Measurements from ENCODE around the gene MUC13.

The MUC13 gene, protein sequence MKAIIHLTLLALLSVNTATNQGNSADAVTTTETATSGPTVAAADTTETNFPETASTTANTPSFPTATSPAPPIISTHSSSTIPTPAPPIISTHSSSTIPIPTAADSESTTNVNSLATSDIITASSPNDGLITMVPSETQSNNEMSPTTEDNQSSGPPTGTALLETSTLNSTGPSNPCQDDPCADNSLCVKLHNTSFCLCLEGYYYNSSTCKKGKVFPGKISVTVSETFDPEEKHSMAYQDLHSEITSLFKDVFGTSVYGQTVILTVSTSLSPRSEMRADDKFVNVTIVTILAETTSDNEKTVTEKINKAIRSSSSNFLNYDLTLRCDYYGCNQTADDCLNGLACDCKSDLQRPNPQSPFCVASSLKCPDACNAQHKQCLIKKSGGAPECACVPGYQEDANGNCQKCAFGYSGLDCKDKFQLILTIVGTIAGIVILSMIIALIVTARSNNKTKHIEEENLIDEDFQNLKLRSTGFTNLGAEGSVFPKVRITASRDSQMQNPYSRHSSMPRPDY

GRCh38 chr3:124934577-124934976 is at the start of gene MUC13:
TSS of gene MUC13 (minus strand) at chr3:124934751. CDS start at chr3:124934712, 39 bp downstream.
- no peak within 1 kb of the TSS; the same call in 1 of the 2 replicates for H3K4me3 ChIP-seq (ENCODE audit: low read length)
- no peak for TF ChIP-seq ZNF274 (IDR thresholded peaks at IDR 0.05; ENCODE audit: low read depth, low read length)

DNA sequence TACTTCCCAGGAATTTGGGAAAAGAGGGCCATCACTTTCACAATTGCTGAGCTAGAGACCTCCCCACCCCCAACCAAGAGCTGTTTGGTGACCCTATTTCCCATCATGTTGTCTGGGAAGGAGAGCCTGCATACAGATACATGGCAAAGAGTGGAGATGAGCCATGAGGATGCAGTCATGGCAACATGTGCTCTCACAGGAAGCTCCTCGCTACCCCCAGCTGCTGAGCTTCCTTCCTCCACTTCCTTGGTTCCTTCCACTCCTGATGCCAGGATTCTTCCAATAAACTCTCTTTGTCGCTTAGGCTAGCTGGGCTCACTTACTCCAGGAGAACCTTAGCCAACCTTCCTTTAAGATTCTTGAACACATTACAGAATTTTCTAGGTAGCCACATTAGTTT is 48.3 kb upstream of the MUC13 start:
- no peak overlapping the region for H3K4me3 ChIP-seq (ENCODE audit: low read length)
- TF ChIP-seq ZNF274 (IDR thresholded peaks at IDR 0.05; ENCODE audit: low read depth, low read length) = no peak

GRCh38 chr3:124981472-124981871 is 46.9 kb upstream of the MUC13 start:
- H3K4me3 ChIP-seq (ENCODE audit: low read length) = no peak overlapping the region
- no peak for TF ChIP-seq ZNF274 (IDR thresholded peaks at IDR 0.05; ENCODE audit: low read depth, low read length)

DNA sequence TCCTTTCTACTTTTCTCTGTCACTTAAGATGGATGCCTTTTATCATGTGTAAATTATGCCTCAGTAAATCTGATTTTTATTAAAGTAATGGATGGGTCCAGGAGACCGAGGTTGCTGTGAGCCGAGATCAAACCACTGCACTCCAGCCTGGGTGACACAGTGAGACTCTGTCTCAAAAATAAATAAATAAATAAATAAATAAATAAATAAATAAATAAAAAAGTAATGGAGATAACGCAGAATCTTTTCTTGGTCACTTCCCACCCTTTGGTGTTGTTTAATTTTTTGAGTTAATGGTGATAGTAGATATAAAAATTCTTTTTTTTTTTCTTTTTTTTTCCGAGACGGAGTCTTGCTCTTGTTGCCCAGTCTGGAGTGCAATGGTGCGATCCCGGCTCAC is 44.1 kb upstream of the MUC13 start:
- no peak overlapping the region for H3K4me3 ChIP-seq (ENCODE audit: low read length)
- no peak for TF ChIP-seq ZNF274 (IDR thresholded peaks at IDR 0.05; ENCODE audit: low read depth, low read length)

GRCh38 chr3:124976383-124976782 is 41.8 kb upstream of the MUC13 start:
- TF ChIP-seq ZNF274 (IDR thresholded peaks at IDR 0.05; ENCODE audit: low read depth, low read length) = no peak
- H3K4me3 ChIP-seq (ENCODE audit: low read length) = no peak overlapping the region

GRCh38 chr3:124974691-124975090 is 40.1 kb upstream of the MUC13 start:
- no peak overlapping the region for H3K4me3 ChIP-seq (ENCODE audit: low read length)
- TF ChIP-seq ZNF274 (IDR thresholded peaks at IDR 0.05; ENCODE audit: low read depth, low read length) = no peak

GRCh38 chr3:124973290-124973689 is 38.7 kb upstream of the MUC13 start:
- H3K4me3 ChIP-seq (ENCODE audit: low read length) = no peak overlapping the region

GRCh38 chr3:124972457-124972856 is 37.9 kb upstream of the MUC13 start:
- TF ChIP-seq ZNF274 (IDR thresholded peaks at IDR 0.05; ENCODE audit: low read depth, low read length) = no peak

More at GRCh38 chr3:124973290-124973689, 38.7 kb upstream of the MUC13 start:
- no peak for TF ChIP-seq ZNF274 (IDR thresholded peaks at IDR 0.05; ENCODE audit: low read depth, low read length)

GRCh38 chr3:124969963-124970722 is 35.6 kb upstream of the MUC13 start:
- no peak for TF ChIP-seq ZNF274 (IDR thresholded peaks at IDR 0.05; ENCODE audit: low read depth, low read length)
- no peak overlapping the region for H3K4me3 ChIP-seq (ENCODE audit: low read length)

More at GRCh38 chr3:124972457-124972856, 37.9 kb upstream of the MUC13 start:
- no peak overlapping the region for H3K4me3 ChIP-seq (ENCODE audit: low read length)

GRCh38 chr3:124969190-124969589 is 34.6 kb upstream of the MUC13 start:
- TF ChIP-seq ZNF274 (IDR thresholded peaks at IDR 0.05; ENCODE audit: low read depth, low read length) = no peak

GRCh38 chr3:124967964-124968363 is 33.4 kb upstream of the MUC13 start:
- no peak for TF ChIP-seq ZNF274 (IDR thresholded peaks at IDR 0.05; ENCODE audit: low read depth, low read length)
- H3K4me3 ChIP-seq (ENCODE audit: low read length) = no peak overlapping the region

More at GRCh38 chr3:124969190-124969589, 34.6 kb upstream of the MUC13 start:
- no peak overlapping the region for H3K4me3 ChIP-seq (ENCODE audit: low read length)

GRCh38 chr3:124966521-124967445 is 32.2 kb upstream of the MUC13 start:
- H3K4me3 ChIP-seq (ENCODE audit: low read length) = no peak overlapping the region
- TF ChIP-seq ZNF274 (IDR thresholded peaks at IDR 0.05; ENCODE audit: low read depth, low read length) = no peak

GRCh38 chr3:124965413-124965812 is 30.9 kb upstream of the MUC13 start:
- H3K4me3 ChIP-seq (ENCODE audit: low read length) = no peak overlapping the region
- TF ChIP-seq ZNF274 (IDR thresholded peaks at IDR 0.05; ENCODE audit: low read depth, low read length) = no peak

DNA sequence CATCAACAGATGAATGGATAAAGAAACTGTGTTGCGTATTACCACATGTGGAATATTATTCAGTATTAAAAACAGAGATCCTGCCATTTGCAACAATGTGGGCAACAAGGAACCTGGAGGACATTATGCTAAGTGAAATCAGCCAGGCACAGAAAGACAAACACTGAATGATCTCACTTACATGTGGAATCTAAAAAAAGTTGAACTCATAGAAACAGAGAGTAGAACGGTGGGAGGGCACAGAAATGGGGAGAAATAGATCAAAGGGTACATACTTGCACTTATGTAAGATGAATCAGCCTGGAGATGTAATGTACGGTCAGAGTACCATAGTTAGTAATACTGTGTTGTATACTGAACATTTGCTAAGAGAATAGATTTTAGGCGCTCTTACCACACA is 29.8 kb upstream of the MUC13 start:
- H3K4me3 ChIP-seq (ENCODE audit: low read length) = no peak overlapping the region
- TF ChIP-seq ZNF274 (IDR thresholded peaks at IDR 0.05; ENCODE audit: low read depth, low read length) = no peak
